GM10266 (cell line): Measurements from ENCODE around the gene MTRF1L.

Experiments used
- DNase-seq: peaks from one replicate; pipeline ENCODE4 v3.0.0; 2012; ENCODE audit errors: extremely low spot score
- CTCF ChIP-seq: IDR thresholded peaks from 2 replicates; pipeline ENCODE4 v1.5.1; 2012; ENCODE audit warnings: mild to moderate bottlenecking, low read depth; ENCODE audit not compliant: control insufficient read depth, insufficient read depth; ENCODE audit errors: missing control alignments

MTRF1L gene

GRCh38 chr6:152946995-152947394, 55.5 kb downstream of the MTRF1L start:
- no peak for DNase-seq
- no peak for TF ChIP-seq CTCF

- no peak for DNase-seq
- TF ChIP-seq CTCF = no peak
Measured at GRCh38 chr6:152946484-152946883, 56.0 kb downstream of the MTRF1L start.

- no peak for TF ChIP-seq CTCF
- no peak for DNase-seq
Measured at GRCh38 chr6:152943260-152943897, 59.1 kb downstream of the MTRF1L start.

- no peak for TF ChIP-seq CTCF
- no peak for DNase-seq
Measured at GRCh38 chr6:152942319-152942869, 60.1 kb downstream of the MTRF1L start.

- no peak for TF ChIP-seq CTCF
- no peak for DNase-seq
Measured at GRCh38 chr6:152941746-152942145, 60.8 kb downstream of the MTRF1L start.
